ENCODE data around the gene ARID1A.

Gene ARID1A

DNA sequence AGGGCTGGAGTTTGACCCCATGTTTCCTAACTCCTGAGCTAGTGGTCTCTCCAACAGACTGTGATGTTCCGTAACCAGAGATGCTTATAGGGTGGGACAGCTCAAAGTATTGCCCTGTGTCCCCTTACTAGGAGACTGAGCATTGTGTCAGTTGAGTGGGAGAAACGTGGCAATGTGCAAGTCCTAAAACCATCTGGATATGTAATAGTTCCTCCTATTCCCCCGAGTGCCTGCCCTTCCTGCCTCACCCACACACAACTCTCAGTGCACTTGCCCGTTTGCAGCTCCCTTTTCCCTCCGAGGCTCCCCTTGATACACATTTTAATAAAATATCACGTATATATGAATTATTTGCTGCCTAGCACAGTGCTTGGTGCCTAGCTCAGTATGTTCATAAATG lies 95.3 kb downstream of the ARID1A start:
- TF ChIP-seq, protein P1, sequence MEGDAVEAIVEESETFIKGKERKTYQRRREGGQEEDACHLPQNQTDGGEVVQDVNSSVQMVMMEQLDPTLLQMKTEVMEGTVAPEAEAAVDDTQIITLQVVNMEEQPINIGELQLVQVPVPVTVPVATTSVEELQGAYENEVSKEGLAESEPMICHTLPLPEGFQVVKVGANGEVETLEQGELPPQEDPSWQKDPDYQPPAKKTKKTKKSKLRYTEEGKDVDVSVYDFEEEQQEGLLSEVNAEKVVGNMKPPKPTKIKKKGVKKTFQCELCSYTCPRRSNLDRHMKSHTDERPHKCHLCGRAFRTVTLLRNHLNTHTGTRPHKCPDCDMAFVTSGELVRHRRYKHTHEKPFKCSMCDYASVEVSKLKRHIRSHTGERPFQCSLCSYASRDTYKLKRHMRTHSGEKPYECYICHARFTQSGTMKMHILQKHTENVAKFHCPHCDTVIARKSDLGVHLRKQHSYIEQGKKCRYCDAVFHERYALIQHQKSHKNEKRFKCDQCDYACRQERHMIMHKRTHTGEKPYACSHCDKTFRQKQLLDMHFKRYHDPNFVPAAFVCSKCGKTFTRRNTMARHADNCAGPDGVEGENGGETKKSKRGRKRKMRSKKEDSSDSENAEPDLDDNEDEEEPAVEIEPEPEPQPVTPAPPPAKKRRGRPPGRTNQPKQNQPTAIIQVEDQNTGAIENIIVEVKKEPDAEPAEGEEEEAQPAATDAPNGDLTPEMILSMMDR (IDR thresholded peaks at IDR 0.05), result no peak
- no peak for DNase-seq
- Histone ChIP-seq H3K4me1 (peaks cover 5 to 25% (median 15%) of the 10 kb centered on the region in 4 donors), H3K4me3 (no peak overlapping the region), H3K27ac (no peak overlapping the region), H3K36me3 (peaks cover 13 to 27% (median 14%) of the 10 kb centered on the region in 3 donors), H3K9me3 (no peaks in the 10 kb centered on the region), H3K27me3 (no peaks in the 10 kb centered on the region)
- intact Hi-C loops (cut with DNase I; ENCODE audit: low total_unique reads), result loop anchor here (5.0 kb wide), 1 partner anchor 114 kb away; no protein-coding TSS in a partner anchor

DNA sequence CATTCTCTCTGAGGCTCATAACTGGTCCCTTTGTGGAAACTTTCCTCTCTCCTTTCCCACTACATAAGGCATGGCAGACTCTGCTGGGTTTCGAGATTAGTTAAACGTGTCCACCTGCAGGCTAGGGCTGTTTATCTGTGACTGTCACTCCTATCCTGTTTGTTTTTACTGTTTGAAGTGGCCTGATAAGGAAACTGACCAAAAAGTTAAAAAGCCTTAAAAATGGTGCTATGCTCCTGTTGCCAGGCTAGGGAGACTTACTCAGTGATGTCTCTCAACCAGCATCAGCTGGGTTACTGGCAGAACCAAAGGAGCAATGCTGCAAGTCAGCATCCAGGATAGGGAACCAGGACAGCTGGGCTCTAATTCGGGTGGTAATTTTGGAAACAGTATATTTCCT lies 95.8 kb downstream of the ARID1A start:
- Histone ChIP-seq H3K27ac (no peak overlapping the region), H3K4me3 (no peak overlapping the region), H3K36me3 (peaks cover 13 to 27% (median 14%) of the 10 kb centered on the region in 3 donors), H3K27me3 (no peaks in the 10 kb centered on the region), H3K9me3 (no peaks in the 10 kb centered on the region), H3K4me1 (peaks cover 1 to 20% (median 11%) of the 10 kb centered on the region in 4 donors)
- TF ChIP-seq, protein P1 (IDR thresholded peaks at IDR 0.05), result no peak
- no peak for DNase-seq
- intact Hi-C loops (cut with DNase I; ENCODE audit: low total_unique reads), result loop anchor here (5.0 kb wide), 1 partner anchor 114 kb away; no protein-coding TSS in a partner anchor

DNA sequence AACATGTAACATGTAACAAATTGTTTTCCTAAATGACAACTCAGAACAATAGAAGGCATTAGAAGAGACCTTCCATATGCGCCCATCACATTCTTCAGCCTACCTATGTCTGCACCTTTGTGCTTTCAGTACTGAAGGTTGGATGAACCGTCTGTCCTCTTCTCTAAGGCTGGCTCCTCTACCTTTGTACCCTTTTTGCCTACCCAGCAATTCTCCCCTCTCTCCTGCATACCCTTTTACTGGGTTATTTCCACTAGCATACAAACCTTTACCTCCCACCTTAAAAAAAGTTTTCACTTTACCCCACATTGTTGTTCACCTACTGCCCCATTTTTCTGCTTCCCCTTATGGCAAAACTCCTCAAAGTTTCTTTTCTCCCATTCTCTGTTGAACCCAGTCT lies 97.1 kb downstream of the ARID1A start:
- Histone ChIP-seq H3K27me3 (no peaks in the 10 kb centered on the region), H3K4me1 (peaks cover 0 to 15% (median 6%) of the 10 kb centered on the region in 4 donors), H3K4me3 (no peak overlapping the region), H3K9me3 (no peaks in the 10 kb centered on the region), H3K27ac (no peak overlapping the region), H3K36me3 (peaks cover 13 to 31% (median 14%) of the 10 kb centered on the region in 3 donors)
- intact Hi-C loops (cut with DNase I; ENCODE audit: low total_unique reads), result loop anchor here (5.0 kb wide), 1 partner anchor 116 kb away; no protein-coding TSS in a partner anchor
- TF ChIP-seq, protein P1 (IDR thresholded peaks at IDR 0.05), result no peak
- DNase-seq, result no peak

DNA sequence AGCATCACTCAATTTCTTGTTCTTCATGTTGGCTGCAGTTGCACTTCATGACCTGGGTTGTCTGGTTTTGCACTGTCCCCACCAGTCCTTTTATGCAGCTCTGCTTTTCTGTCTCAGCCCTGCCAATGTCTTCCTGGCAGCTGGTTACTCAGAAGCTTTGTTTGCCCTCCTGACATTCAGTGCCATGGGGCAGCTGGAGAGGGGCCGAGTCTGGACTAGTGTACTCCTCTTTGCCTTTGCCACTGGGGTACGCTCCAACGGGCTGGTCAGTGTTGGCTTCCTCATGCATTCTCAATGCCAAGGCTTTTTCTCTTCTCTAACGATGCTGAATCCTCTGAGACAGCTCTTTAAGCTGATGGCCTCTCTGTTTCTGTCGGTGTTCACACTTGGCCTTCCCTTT lies 98.6 kb downstream of the ARID1A start:
- Histone ChIP-seq H3K9me3 (no peaks in the 10 kb centered on the region), H3K4me1 (peaks cover 0 to 14% (median 9%) of the 10 kb centered on the region in 4 donors), H3K27ac (no peak overlapping the region), H3K27me3 (no peaks in the 10 kb centered on the region), H3K36me3 (peaks cover 13 to 31% (median 14%) of the 10 kb centered on the region in 3 donors), H3K4me3 (no peak overlapping the region)
- DNase-seq, result no peak
- intact Hi-C loops (cut with DNase I; ENCODE audit: low total_unique reads), result loop anchor here (5.0 kb wide), 1 partner anchor 117 kb away; no protein-coding TSS in a partner anchor
- TF ChIP-seq, protein P1 (IDR thresholded peaks at IDR 0.05), result no peak

DNA sequence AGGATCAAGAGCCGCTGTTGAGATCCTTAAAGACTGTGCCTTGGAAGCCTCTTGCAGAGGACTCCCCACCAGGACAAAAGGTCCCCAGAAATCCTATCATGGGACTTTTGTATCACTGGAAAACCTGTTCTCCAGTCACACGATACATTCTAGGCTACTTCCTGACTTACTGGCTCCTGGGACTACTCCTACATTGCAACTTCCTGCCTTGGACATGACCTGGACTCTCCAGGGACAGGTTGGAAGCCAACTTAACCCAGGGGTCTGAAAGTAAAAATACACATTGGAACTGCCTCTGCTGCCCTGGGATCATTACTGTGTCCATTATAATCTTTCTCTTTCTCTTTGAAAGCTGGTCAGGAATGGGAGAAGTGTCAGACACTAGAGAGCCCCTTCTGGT lies 101.8 kb downstream of the ARID1A start:
- no peak overlapping the region for H3K27ac ChIP-seq

More for the DNA sequence above, 101.8 kb downstream of the ARID1A start:
- TF ChIP-seq, protein P1 (IDR thresholded peaks at IDR 0.05), result no peak
- peaks cover 0 to 25% (median 16%) of the 10 kb centered on the region in 4 donors for H3K4me1 ChIP-seq
- H3K4me3 ChIP-seq, result no peak overlapping the region
- peaks cover 13 to 31% (median 14%) of the 10 kb centered on the region in 3 donors for H3K36me3 ChIP-seq
- H3K9me3 ChIP-seq, result no peaks in the 10 kb centered on the region
- no peaks in the 10 kb centered on the region for H3K27me3 ChIP-seq
- intact Hi-C loops (cut with DNase I; ENCODE audit: low total_unique reads), result no loop called here
- no peak for DNase-seq
